ENCODE data around the gene ABCA13. TPM values are rescaled to one million over a fixed set of nuclear protein-coding genes. Genes with fewer than 3 reads are reported as not detected.

The ABCA13 gene
- total RNA-seq, 1 experiment from 2014 or later, result 1.7 TPM

GRCh38 chr7:48594349-48594748, 423.1 kb downstream of the ABCA13 start:
- Histone ChIP-seq H3K36me3 (ENCODE audit: control insufficient read depth, insufficient read depth, low read length) (no peaks in the 10 kb centered on the region), H3K27me3 (ENCODE audit: control insufficient read depth, insufficient read depth, low read length) (no peaks in the 10 kb centered on the region), H3K4me3 (ENCODE audit: low read depth in 2 of 2, low read length in 2 of 2) (no peak overlapping the region), H3K9me3 (ENCODE audit: control insufficient read depth, insufficient read depth, low read depth, low read length) (no peaks in the 10 kb centered on the region), H3K4me1 (ENCODE audit: control insufficient read depth, insufficient read depth, low read length) (no peaks in the 10 kb centered on the region), H3K27ac (ENCODE audit: low read length) (no peak overlapping the region)
- no TSS peak for BruUV-seq (replicated peaks)
- intact Hi-C loops (cut with micrococcal nuclease; ENCODE audit: unreplicated experiment), result no loop called here
- POLR2A ChIA-PET, result no interaction called here
- DNase-seq (ENCODE audit: low read depth, low spot score) (no peak), ATAC-seq (no peak)
- TF ChIP-seq, protein P1, sequence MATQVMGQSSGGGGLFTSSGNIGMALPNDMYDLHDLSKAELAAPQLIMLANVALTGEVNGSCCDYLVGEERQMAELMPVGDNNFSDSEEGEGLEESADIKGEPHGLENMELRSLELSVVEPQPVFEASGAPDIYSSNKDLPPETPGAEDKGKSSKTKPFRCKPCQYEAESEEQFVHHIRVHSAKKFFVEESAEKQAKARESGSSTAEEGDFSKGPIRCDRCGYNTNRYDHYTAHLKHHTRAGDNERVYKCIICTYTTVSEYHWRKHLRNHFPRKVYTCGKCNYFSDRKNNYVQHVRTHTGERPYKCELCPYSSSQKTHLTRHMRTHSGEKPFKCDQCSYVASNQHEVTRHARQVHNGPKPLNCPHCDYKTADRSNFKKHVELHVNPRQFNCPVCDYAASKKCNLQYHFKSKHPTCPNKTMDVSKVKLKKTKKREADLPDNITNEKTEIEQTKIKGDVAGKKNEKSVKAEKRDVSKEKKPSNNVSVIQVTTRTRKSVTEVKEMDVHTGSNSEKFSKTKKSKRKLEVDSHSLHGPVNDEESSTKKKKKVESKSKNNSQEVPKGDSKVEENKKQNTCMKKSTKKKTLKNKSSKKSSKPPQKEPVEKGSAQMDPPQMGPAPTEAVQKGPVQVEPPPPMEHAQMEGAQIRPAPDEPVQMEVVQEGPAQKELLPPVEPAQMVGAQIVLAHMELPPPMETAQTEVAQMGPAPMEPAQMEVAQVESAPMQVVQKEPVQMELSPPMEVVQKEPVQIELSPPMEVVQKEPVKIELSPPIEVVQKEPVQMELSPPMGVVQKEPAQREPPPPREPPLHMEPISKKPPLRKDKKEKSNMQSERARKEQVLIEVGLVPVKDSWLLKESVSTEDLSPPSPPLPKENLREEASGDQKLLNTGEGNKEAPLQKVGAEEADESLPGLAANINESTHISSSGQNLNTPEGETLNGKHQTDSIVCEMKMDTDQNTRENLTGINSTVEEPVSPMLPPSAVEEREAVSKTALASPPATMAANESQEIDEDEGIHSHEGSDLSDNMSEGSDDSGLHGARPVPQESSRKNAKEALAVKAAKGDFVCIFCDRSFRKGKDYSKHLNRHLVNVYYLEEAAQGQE (IDR thresholded peaks at IDR 0.05; ENCODE audit: insufficient read depth in 1 of 2, low read depth in 2 of 2, low read length in 1 of 2), result no peak
- TF ChIP-seq TCF7L2 (IDR thresholded peaks at IDR 0.05; ENCODE audit: low read depth, low read length), result no peak
- no peak for TF ChIP-seq POLR2AphosphoS5 (IDR thresholded peaks at IDR 0.05; ENCODE audit: low read depth, low read length)
- no peak for TF ChIP-seq SIN3A (IDR thresholded peaks at IDR 0.05; ENCODE audit: borderline replicate concordance, insufficient read depth, low read depth, low read length)
- TF ChIP-seq CTCF (IDR thresholded peaks at IDR 0.05), result no peak
- CTCF ChIA-PET, result no interaction called here
- in situ Hi-C loops (cut with HindIII; ENCODE audit: low pct_unique_long_range_greater_than_20kb, low sequenced_read_pairs), result no loop called here

- Histone ChIP-seq H3K4me1 (ENCODE audit: control insufficient read depth, insufficient read depth, low read length) (no peaks in the 10 kb centered on the region), H3K36me3 (ENCODE audit: control insufficient read depth, insufficient read depth, low read length) (no peaks in the 10 kb centered on the region), H3K27me3 (ENCODE audit: control insufficient read depth, insufficient read depth, low read length) (no peaks in the 10 kb centered on the region), H3K4me3 (ENCODE audit: low read depth in 2 of 2, low read length in 2 of 2) (no peak overlapping the region), H3K9me3 (ENCODE audit: control insufficient read depth, insufficient read depth, low read depth, low read length) (no peaks in the 10 kb centered on the region), H3K27ac (ENCODE audit: low read length) (no peak overlapping the region)
- no TSS peak for BruUV-seq (replicated peaks)
- no peak for DNase-seq (ENCODE audit: low read depth, low spot score)
- ATAC-seq, result no peak
- ChIA-PET POLR2A (no interaction called here), CTCF (no interaction called here)
- intact Hi-C loops (cut with micrococcal nuclease; ENCODE audit: unreplicated experiment), result no loop called here
- TF ChIP-seq TCF7L2 (IDR thresholded peaks at IDR 0.05; ENCODE audit: low read depth, low read length), result no peak
- no peak for TF ChIP-seq SIN3A (IDR thresholded peaks at IDR 0.05; ENCODE audit: borderline replicate concordance, insufficient read depth, low read depth, low read length)
- no peak for TF ChIP-seq CTCF (IDR thresholded peaks at IDR 0.05)
- in situ Hi-C loops (cut with HindIII; ENCODE audit: low pct_unique_long_range_greater_than_20kb, low sequenced_read_pairs), result no loop called here
Measured at GRCh38 chr7:48595756-48596155, 424.5 kb downstream of the ABCA13 start.

All from Panc1 (cell line).